K562 (cell line): ENCODE data around the gene LIX1.
"Not testable (repeated sequence)": the region's sequence is repeated elsewhere in the genome, so short reads cannot be mapped to it uniquely, and the experiment has no call there.

Experiments
- CBX3 ChIP-seq, 2 experiments: IDR thresholded peaks; 1 replicate in 1 of 2; 2 replicates in 1 of 2; pipeline ENCODE4 v1.6.1; 2012; ENCODE audit warnings: inconsistent platforms in 2 of 2, low read length in 2 of 2, borderline replicate concordance in 1 of 2, control low read depth in 1 of 2
- CTCF ChIP-seq, 3 experiments: IDR thresholded peaks in 2 of 3; conservative IDR thresholded peaks in 1 of 3; 2 replicates each; pipeline ENCODE4 v1.5.1; 2011 to 2012; ENCODE audit warnings: low read length in 3 of 3, mild to moderate bottlenecking in 3 of 3, control low read depth in 2 of 3, improper control_type of control experiment in 1 of 3, inconsistent platforms in 1 of 3, low read depth in 1 of 3, mixed read lengths in 1 of 3, moderate library complexity in 1 of 3; ENCODE audit not compliant: insufficient read depth in 2 of 3
- EZH2 ChIP-seq: IDR thresholded peaks from 2 replicates; pipeline ENCODE4 v1.6.1; 2012; ENCODE audit warnings: low read depth, mild to moderate bottlenecking, inconsistent platforms, low read length, borderline replicate concordance
- FOSL1 ChIP-seq: fragments of 200-800 bp; sonication (Bioruptor generic); conservative IDR thresholded peaks from 2 replicates; pipeline ENCODE4 v1.6.1; 2016; ENCODE audit warnings: missing genetic modification characterization, missing compliant biosample characterization
- ID3 ChIP-seq, 2 experiments: fragments of 250-450 bp in 1 of 2; fragments of 450-650 bp in 1 of 2; sonication (Bioruptor Pico) in 1 of 2; IDR thresholded peaks; 2 replicates each; pipeline versions ENCODE4 v1.6.1 to v1.8.0; 2016 to 2021; ENCODE audit warnings: mild to moderate bottlenecking in 2 of 2, moderate library complexity in 2 of 2, missing compliant biosample characterization in 1 of 2, missing genetic modification characterization in 1 of 2
- LEF1 ChIP-seq: fragments of 450-650 bp; IDR thresholded peaks from 2 replicates; pipeline ENCODE4 v1.6.1; 2016; ENCODE audit warnings: mild to moderate bottlenecking
- MEF2D ChIP-seq: conservative IDR thresholded peaks from 2 replicates; pipeline ENCODE4 v1.6.1; 2016; ENCODE audit warnings: low read depth, missing genetic modification characterization, missing compliant biosample characterization
- NR1H2 ChIP-seq: sonication (generic); formaldehyde crosslinking; IDR thresholded peaks from 2 replicates; pipeline ENCODE4 v1.4.0; 2020; ENCODE audit warnings: mild to moderate bottlenecking, missing genetic modification reagents
- POLR2A ChIP-seq: fragments of 450-650 bp; conservative IDR thresholded peaks from 2 replicates; pipeline ENCODE4 v1.6.1; 2016
- RFX5 ChIP-seq: IDR thresholded peaks from 2 replicates; pipeline ENCODE4 v1.6.1; 2011; ENCODE audit warnings: low read depth, mild to moderate bottlenecking, improper control_type of control experiment, low read length
- ZNF583 ChIP-seq: fragments of 250-450 bp; sonication (Bioruptor Pico); IDR thresholded peaks from 2 replicates; pipeline ENCODE4 v1.4.0; 2020
- ZNF589 ChIP-seq: fragments of 200-800 bp; sonication (Bioruptor generic); IDR thresholded peaks from 2 replicates; pipeline ENCODE4 v1.6.1; 2016; ENCODE audit warnings: low read depth, missing genetic modification characterization, missing compliant biosample characterization

GRCh38 chr5:97179457-97179856 lies 37.0 kb upstream of the LIX1 start:
- not testable (repeated sequence) for TF ChIP-seq ZNF583 (CRISPR knock-in tag); CBX3 (IDR thresholded peaks at IDR 0.05; ENCODE audit: borderline replicate concordance in 1 of 2, low read length in 2 of 2); CTCF (IDR thresholded peaks at IDR 0.05 in 2 of 3, conservative IDR thresholded peaks at IDR 0.05 in 1 of 3; ENCODE audit: insufficient read depth in 2 of 3, low read depth in 1 of 3, low read length in 3 of 3); POLR2A; ID3 (CRISPR knock-in tag; IDR thresholded peaks at IDR 0.05); ID3 (tag; IDR thresholded peaks at IDR 0.05); LEF1; NR1H2 (CRISPR knock-in tag); ZNF589 (CRISPR knock-in tag); RFX5; EZH2; FOSL1; MEF2D (tag)
